Measurements from ENCODE around the gene MTURN.
"Not testable (repeated sequence)": the region's sequence is repeated elsewhere in the genome, so short reads cannot be mapped to it uniquely, and the experiment has no call there.

The MTURN gene

GRCh38 chr7:30134611-30135300 lies at the start of gene MTURN:
MTURN (plus strand) TSS chr7:30134986; CDS start chr7:30135137, 151 bp downstream.
- peak; percentile 87 to 94 for DNase-seq

DNA sequence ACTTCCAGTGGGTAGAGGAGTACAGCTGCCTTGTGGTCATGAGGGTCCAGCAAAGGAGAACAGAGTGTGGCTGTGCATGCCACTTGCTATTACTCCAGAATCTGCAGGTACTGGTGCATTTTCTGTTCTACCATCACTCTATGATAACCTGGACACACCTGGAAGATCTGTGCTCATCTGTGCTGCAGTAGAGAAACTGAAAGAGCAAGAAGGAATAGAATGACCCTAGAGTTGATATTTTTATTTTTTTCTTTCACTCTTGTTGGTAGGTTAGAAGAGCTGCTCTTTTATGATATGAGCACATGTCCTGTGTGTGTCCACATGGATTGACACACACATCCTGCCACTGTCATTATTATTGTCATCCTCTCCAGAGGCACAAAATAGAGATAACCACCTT lies 48.3 kb upstream of the MTURN start:
- DNase-seq = no peak

DNA sequence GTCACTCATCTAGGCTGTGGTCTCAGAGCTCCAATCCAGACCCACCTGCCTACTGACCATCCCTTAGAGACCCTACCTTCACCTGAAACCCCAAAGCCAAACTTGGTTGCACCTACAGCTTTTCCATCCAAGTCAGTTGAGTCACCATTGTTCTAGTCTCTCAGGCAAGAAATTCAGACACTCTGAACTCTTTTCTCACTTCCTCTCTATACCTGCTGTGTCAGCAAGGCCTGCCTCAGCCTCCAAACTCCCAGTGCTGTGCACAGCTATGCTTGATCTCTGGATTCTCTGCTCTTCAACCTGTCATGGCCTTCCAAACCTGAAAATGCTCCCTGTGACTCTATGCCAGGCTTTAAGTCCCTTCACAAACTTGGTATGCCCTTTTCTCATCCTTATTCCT lies 47.4 kb upstream of the MTURN start:
- no peak for DNase-seq

- DNase-seq = no peak
These were observed 46.4 kb upstream of the MTURN start for GRCh38 chr7:30088362-30088761.

DNA sequence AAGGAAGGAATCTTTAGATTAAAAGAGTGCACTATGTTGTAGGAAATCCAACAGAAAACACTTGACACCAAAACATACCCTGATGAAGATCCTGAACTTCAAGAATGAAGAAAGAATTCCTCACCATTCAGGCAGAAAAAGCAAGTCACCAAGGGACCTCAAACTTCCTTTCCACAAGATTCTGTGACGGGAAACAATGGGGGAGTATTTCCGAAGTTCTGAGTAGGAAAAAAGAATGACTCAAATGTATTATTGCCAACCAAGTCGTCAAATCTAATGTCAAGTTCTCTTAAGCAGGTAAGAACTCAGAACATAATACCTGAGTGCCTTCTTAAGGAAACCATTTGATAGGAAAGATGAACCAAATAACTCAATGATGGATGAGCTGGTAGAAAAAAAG lies 44.7 kb upstream of the MTURN start:
- DNase-seq = no peak

DNA sequence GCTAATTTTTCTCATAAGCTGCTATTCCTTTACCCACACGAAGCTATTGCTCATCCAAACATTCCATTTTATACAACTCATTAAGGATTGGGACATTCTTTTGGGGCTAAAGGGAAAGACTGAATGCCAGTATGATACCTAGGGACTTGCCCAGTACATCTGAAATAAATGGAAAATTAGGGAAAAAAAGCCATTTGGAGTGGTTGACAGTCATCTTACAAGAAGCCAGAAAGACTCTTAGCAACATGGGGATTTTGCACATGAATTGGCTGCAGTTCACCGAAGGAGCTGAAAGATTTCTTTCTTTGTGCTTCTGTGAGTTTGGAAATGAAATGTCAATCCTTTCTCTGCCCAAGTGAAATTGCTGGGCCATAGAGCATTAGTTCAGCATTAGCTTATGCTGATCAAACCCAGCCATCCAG lies 43.3 kb upstream of the MTURN start:
- DNase-seq = no peak

- no peak for DNase-seq
These were observed 42.8 kb upstream of the MTURN start for GRCh38 chr7:30091987-30092386.

DNA sequence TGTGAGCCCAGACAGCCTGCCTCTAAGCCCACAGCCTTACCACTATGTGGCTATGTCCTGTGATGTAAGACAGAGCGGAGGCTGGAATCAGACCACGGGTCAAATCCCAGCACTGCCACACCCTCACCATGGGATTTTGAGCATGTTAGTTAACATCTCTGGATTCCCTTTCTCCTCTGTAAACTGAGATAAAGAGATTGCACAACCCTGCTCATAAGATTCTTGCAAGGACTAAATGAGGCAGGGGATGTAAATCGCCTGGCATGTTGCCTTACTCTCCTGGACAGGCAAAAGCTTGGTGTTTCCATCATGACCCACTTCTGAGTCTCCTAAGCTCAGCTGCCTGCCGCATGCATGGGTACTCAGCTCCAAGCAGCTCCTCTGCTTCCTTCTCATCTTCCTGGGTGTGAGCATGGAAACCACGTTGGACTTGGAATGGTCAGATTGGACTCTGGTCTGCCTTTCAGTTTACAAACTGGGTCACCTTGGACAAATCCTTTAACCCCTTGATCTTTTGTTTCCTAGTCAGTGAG lies 41.3 kb upstream of the MTURN start:
- no peak for DNase-seq

GRCh38 chr7:30098599-30098998 lies 36.2 kb upstream of the MTURN start:
- DNase-seq = not testable (repeated sequence)

- DNase-seq = no peak
These were observed 32.5 kb upstream of the MTURN start for GRCh38 chr7:30102281-30102680.

- DNase-seq = no peak
These were observed 30.6 kb upstream of the MTURN start for GRCh38 chr7:30104157-30104556.

DNA sequence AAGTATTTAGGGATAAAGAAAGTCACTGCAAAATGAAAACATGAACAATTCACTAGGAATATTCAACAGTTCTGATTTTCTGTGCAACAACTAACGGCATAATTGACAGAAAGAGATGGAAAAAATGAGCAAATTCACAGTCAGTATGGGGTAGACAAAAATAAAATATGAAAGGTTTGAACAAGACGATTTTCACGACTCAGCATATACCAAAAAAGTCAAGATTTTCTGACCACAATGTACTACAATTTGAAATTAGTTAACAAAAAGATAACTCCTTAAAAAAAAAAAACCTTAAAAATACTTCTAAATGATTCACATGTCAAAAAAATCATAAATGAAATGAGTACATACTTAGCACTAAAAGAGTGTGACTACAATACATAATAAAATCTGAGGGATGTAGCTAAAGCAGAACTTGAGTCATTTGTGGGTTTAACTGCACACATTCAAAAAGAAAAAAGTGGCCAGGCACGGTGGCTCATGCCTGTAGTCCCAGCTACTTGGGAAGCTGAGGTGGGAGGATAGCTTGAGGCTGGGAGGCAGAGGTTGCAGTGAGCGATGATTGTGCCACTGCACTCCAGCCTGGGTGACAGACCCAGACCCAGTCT lies 22.6 kb upstream of the MTURN start:
- no peak for DNase-seq

DNA sequence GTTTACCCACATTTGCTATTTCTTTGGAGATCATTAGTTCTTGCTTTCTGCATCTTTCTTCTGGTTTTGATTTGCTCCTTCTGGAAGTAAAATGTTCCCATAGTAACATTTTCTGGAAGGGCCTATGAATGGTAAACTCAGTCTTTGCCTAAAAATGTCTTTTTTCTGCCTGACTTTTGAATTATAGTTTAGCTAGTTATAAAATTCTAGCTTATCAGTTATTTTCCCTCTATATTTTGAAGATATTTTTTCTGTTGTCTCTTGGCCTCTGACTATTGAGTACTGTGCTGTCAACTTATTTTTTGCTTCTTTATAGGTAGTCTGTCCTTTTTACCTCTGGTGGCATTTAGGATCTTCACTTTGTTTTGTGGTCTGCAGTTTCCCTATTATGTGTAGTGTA lies 21.6 kb upstream of the MTURN start:
- no peak for DNase-seq

- DNase-seq = no peak
These were observed 20.1 kb upstream of the MTURN start for GRCh38 chr7:30114536-30115238.

DNA sequence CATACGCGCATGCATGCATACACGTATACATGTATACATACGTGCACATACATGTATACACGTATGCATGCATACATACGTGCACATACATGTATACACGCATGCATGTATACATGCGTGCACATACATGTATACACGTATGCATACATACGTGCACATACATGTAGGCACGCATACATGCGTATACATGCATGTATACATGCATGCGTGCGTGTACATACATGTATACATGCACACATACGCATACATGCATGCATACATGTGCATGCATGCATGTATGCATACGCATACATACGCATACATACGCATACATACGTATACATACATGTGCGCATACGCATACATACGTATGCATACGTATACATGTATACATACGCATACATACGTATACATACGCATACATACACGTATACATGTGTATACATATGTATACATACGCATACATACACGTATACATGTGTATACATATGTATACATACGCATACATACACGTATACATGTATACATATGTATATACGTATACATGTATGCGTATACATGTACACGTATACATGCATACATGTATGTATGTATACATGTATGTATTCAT lies 19.0 kb upstream of the MTURN start:
- no peak for DNase-seq

GRCh38 chr7:30116771-30117170 lies 18.0 kb upstream of the MTURN start:
- DNase-seq = no peak

DNA sequence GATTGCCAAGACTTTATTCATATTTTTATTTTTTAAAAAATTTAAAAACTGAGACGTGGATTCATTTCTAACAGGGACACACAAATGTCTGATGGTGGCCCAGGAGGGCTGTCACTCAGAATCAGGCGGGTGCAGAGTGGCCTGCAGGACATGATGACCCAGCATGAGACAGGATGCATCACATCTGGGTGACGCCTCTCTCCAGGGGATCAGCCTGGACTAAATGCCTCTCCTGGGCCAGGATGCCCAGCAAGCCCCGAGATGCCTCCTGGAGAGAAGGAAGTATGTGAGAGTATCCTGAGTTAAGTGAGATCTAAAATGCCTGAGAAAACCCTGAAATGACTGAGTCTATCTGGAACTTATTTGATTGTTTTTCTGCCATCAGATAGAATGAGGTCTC lies 16.9 kb upstream of the MTURN start:
- DNase-seq = no peak

GRCh38 chr7:30119890-30120577 lies 14.8 kb upstream of the MTURN start:
- DNase-seq = no peak

- peak in 1 of 2 experiments; percentile 17 for DNase-seq
These were observed 813 bp upstream of the MTURN start for GRCh38 chr7:30133736-30134610.

DNA sequence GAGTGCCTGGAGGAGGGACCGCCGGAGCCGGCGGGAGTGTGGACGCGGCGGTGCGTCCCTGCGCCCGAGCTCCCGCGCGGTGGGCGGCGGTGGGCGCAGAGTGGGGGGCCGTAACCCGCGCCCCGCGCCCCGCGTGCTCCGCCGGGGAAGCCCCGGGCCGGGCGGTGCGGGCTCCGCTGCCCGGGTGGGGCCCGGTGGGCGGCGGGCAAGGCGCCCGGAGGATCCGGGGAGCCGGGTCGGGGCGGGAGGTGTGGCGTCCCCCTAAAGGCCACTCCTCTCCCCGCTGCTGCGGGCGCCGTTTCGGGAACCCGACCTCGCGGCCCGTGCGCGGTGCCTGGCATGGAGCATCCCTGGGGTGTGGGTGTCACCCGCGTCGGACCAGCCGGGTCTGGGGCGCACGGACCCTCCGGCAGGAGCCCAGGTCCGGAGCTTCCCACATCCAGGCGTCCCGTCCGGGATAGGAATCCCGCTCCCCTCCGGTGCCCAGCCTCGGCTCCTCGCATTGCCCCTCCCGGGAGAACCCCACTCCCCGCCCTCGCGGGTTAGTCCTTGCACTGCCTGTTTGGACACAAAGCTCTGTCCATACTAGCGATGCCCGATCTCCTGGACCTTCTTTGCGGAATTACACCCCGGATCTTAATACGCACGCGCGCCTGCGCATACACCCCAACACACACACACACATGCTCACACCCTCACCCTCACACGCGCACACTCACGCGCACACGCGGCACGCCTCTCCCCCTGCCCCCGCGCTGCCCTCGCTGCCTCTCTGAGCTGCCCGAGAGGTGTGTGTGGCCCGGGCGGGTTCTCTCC lies 723 bp downstream of the MTURN start:
- DNase-seq = peak; percentile 34 to 39

Measured in SHP77 (cell line).